Activated CD4-positive, alpha-beta T cell treated with anti-CD3 and anti-CD28 coated beads, Interleukin-2, amount 50 U/mL, for 1 hour (primary cell): ENCODE data around the gene PTGDR2.

Experiments
- DNase-seq: peaks from one replicate; pipeline ENCODE4 v3.0.0-alpha.2; 2020

Gene PTGDR2

DNA sequence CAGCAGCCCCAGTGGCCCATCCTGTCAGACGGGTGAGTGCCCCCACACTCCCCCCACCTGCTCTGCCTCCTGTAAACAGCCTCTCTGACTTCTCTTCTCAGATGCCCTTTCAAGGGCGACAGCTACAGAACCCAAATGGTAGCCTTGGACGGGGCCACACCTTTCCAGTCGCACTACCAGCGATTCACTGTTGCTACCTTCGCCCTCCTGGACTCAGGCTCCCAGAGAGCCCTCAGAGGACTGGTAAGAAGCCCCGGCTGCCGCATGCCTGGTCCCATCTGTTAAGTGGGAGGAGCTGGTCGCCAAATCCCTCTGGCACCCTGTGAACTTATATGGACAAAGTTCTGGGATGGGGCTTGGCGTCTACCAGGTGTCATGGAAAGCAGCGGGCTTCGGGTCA, 17.8 kb upstream of the PTGDR2 start:
- DNase-seq: no peak

- no peak for DNase-seq
These were observed 17.3 kb upstream of the PTGDR2 start for GRCh38 chr11:60872961-60873524.

DNA sequence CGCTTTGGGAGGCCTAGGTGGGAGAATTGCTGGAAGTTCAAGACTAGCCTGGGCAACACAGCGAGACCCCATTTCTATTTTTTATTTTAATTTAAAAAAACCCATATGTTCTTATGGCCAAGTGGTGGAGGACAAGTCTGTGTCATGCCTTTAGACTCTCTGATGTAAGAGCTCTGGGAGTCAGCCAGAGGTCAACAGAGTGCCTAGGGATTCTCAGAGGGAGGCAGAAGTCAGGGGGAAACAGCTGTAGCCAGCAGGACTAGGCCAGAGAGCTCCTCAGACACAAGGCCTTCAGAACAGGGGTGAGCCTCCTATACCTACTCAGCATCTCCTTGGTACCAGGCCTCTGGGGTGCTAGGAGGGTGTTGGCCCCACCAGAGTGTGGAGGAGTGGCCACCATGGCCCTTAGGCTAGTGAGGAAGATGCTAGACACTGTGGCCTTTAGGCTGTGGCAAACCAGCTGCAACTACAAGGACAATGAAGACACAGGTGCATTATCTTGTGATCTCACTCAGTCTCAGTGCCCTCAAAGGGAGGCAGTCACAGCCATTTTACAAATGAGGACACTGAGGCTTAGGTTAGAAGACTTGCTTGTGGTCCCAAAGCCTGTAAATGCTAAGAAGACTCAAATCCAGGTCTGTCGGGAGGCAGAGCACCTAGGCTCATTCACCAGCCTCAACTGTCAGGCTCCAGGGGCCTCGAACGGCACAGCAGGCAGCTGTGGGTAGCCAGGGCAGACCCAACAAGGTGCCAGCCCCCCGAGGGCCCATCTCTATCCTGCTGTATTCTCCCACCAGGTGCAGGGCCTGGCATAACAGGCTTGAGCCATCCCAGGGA, 16.6 kb upstream of the PTGDR2 start:
- DNase-seq: no peak

DNA sequence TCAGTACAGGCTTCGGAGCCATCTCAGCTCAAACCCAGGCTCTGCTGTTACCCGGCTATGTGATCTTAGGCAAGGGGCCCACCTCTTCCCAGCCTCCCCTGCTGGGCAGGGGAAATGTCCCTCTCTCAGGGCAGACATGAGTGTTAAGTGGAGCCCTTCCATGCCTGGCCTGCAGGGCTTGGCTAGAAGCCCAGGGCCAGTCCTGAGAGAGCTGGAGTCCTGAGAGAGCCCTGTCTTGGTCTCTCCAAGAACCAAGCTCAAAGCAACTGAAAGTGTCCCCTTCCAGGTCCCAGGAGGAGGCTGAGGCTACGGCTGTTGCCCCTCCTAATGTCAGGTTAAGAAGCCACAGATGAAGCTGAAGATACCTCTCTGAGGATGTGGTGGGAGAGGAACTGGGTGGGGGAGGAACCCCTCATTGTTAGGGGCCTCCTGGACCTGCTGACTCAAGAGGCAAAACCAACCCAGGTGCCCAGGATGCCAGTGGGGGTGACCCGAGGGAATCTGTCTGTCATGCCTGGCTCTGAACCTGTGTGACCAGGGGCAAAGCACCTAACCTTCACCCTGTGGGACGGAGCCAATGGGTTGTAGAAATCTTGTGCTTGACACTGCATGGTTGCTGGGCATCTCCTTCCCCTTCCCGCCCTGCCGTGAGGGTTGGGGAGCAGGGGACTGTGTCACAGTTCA, 15.8 kb upstream of the PTGDR2 start:
- no peak for DNase-seq

DNA sequence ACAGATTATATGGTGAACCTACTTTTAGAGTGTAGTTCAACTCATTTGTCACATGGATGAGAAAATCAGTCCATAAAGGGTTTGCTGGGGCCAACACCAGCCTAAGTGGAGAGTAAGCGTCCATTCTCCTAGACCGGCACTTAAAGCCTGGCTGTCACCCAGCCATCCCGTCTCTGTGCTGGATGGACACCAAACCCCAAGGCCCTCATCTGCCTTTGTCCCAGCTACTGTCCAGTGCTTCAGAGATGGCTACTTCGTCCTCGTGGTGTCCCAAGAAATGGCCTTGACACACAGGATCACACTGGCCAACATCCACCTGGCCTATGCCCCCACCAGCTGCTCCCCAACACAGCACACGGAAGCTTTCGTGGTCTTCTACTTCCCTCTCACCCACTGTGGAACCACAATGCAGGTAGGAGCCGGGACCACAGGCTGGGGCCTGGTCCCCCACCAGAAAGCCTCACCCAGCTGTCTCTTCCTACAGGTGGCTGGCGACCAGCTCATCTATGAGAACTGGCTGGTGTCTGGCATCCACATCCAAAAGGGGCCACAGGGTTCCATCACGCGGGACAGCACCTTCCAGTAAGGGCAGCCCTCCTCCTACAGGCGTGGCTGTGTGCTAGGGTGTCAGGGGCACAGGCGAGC, 15.1 kb upstream of the PTGDR2 start:
- DNase-seq: no peak

DNA sequence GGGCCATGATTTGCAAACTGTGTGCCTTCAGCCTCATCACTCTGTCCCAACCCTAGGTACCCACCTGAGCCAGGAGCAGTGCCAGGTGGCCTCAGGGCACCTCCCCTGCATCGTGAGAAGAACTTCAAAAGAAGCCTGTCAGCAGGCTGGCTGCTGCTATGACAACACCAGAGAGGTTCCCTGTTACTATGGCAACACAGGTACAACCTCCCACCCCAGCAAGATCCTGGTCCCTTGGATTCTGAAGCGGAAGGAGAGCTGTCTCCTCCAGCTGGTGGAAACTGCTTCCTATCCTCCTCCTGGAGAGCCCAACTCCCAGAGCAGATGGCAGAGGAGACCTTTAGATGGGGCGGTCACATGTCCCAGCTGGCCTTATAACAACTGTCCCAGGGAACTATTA, 14.5 kb upstream of the PTGDR2 start:
- DNase-seq: no peak

GRCh38 chr11:60869451-60869825, 13.7 kb upstream of the PTGDR2 start:
- DNase-seq: no peak

DNA sequence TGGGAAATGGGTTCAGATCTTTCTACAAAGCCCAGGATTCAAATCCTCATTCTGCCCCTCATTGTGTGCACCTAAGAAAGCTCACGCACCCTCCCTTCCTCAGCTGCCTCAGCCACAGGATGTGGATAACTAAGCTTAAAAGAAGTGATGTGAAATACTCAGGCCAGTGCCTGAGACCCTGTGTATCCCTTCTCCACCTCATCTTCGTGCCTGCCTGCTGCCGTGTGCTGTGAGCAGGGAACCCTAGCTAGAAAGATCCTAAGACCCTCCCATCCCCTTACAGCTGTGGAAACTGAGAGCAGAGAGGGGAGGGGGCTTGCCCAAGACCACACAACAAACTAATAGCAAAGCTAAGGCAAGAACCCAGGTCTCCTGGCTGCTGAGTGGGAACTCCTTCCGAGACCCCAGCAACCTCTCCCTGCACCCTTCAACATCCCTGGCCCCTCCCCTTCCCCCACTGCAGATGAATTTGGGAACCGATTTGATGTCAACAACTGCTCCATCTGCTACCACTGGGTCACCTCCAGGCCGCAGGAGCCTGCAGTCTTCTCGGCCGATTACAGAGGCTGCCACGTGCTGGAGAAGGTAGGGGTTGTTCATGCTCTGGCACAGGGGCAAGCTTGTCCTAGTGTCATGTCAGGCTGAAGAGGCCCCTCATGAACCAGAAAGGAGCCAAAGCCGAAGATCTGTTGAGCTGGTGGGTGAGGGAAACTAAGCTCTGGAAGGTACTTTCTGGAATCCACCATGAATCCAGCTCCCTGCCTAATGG, 13.1 kb upstream of the PTGDR2 start:
- DNase-seq: no peak

DNA sequence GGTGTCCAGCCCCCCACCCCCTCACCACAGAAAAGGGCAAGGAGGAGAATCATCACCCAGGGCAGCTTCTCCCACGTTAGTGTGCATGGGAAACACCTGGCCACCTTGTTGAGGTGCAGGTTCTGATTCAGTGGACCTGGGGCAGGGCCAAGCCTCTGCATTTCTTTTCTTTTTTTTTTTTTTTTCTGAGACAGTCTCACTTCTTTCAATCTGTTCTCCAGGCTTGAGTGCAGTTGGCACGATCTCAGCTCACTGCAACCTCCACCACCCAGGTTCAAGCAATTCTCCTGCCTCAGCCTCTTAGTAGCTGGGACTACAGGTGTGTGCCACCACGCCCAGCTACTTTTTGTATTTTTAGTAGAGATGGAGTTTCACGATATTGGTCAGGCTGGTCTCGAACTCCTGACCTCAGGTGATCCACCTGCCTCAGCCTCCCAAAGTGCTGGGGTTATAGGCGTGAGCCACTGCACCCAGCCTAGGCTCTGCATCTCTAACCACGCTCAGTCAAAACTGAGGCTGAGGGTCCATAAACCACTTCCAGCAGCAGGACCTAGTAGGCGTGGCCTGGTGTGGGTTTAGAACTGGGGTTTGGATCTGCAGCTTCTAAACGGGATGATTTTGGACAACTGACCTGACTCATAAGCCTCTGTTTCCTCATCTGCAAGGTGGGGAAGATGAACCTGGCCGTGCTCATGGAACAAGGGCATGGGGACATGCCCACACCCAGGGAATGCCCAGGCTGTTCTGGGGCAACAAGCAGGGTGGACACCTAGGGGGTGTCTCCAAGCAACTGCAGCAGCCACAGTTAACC, 12.3 kb upstream of the PTGDR2 start:
- no peak for DNase-seq

DNA sequence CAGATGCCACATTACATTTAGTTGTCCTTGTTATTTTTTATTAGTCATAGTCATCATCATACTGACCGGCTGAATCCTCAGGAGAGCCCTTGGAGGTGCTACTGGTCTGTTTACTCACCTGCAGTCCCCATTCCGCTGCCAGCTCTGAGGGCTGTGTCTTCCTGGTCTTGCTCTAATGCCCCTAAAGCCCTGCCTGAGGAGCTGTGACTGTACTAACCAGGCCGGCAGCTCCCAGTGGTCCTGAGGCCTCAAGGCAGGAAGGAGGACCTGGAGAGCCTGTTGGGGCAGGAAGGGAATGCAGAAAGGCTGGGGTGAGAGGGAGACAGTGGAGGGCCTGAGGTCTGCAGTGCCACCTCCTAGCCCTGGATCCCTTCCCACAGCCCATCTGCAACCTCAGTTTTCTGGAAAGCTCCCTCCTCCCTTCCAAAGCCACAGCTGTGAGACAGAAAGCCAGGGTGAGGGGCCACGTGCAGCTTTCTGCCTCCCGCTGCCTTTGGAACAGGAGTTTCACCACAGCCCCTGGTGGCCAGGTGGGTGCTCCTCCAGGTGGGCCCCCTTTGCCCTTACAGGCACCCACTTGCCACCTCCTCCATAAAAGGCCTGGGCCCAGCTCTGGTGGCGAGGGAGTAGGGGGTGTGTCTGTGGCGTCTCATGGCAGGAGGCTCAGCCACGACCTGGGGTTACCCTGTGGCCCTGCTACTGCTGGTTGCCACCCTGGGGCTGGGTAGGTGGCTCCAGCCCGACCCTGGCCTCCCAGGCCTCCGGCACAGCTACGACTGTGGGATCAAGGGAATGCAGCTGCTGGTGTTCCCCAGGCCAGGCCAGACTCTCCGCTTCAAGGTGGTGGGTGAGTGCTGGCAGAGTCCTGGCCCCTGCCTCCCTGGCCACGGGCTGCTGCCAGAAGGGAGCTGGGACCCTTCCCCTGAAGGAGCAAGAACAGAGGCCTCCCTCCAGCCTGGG, 11.4 kb upstream of the PTGDR2 start, which contains the start of gene ZP1:
ZP1 (plus strand) TSS at position 632 of the 960 bp plus-strand sequence; CDS start at position 652, 20 bp downstream.
- no peak for DNase-seq

GRCh38 chr11:60864856-60865513, 9.2 kb upstream of the PTGDR2 start:
- DNase-seq: no peak

DNA sequence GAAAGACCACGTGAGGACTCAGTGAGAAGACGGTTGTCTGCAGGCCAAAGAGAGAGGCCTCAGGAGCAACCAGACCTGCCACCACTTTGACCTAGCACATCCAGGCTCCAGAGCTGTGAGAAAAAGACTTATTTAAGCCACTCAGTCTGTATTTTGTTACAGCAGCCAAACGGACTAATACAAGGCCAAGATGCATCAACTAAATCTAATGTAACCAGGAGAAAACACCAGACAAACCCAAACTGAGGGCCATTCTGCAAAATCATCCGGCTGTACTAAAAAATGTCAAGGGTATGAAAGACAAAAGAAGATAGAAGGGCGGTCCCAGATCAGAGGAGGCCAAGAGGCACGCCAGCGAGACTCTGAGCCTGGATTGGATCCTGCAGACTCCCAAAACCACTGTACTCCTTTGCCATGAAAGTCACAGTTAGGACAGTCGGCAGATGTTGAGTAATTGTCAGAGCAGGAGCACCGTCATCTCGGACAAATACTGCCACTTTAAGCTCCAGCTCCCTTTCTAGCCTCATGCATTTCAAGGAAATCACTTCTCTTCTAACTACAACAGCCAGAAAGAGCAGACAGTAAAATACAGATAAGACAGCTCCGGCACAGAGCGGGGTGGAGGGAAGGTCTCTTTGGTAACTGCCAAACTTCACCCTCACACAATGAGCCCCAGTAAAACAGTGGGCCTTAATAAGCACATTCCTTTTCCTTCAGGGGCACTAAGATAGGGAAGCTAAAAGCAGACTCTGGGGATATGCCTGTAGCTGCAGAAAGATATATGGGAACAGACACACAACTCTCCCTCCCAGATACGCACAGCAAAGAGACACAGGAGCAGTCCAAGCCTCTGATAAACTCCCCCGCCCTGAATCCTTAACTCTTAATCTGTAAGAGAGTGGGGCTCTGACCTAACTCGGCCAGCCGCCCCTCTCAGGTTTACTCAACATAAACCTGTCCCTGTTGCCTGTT, 8.1 kb upstream of the PTGDR2 start:
- no peak for DNase-seq

- no peak for DNase-seq
These were observed 6.4 kb upstream of the PTGDR2 start for GRCh38 chr11:60862171-60862570.

- no peak for DNase-seq
These were observed 5.2 kb upstream of the PTGDR2 start for GRCh38 chr11:60860943-60861342.

DNA sequence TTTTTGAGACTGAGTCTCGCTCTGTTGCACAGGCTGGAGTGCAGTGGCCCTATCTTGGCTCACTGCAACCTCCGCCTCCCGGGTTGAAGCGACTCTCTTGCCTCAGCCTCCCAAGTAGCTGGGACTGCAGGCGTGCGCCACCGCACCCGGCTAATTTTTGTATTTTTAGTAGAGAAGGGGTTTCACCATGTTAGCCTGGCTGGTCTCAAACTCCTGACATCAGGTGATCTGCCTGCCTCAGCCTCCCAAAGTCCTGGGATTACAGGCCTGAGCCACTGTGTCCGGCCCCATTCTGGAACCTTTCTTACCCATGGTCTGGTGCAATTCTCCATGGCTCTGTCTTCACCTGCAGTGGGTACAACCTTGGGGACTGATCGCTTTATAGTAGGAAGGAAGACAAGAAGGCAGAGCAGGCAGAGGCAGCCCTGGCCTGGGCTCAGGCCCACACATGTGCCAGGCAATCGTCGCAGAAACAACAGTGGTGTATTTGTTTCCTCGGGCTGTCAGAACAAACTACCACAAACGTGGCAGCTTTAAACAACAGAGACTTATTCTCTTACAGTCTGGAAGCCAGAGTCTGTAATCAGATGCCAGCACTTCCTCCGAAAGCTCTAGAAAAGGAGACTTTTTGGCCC, 4.0 kb upstream of the PTGDR2 start:
- DNase-seq: no peak

- DNase-seq: no peak
These were observed 3.1 kb upstream of the PTGDR2 start for GRCh38 chr11:60858731-60859464.

DNA sequence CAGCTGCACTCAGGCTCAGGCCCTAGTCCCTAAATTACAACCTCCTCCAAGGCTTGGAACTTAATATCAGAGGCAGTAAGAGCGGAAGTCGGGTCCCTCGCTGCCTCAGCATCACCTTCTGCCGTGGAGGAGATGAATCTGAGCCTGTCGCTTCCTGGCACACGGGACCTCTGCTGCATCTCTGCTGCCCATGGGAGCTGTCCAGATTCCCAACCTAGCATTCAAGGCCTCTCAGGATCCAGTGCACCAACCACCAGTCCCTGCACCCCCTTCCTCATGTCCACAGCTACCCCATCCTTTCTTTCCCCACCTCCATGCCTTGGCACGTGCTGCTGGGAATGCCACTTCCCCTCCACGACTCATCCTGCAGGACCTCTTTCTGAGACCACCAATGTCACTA, 2.5 kb upstream of the PTGDR2 start:
- no peak for DNase-seq
